B cell (primary cell): ENCODE results near the gene SKA3. TPM values are rescaled to one million over a fixed set of nuclear protein-coding genes. Genes with fewer than 3 reads are reported as not detected.

Source experiments
- ATAC-seq: fragments of 200-7000 bp; cut with Tn5 transposase; one replicate; pipeline ENCODE4 v1.10.0; 2021; ENCODE audit warnings: low read depth, mild to moderate bottlenecking, moderate number of reproducible peaks, moderate library complexity
- CTCF ChIA-PET: fragments of 350-600 bp; sonication (Branson Sonifier 250); formaldehyde crosslinking; loops from one replicate; lab custom pipeline; 2021; ENCODE audit warnings: antibody characterized with exemption, inconsistent platforms; lab: Charles Lee
- POLR2A ChIA-PET: fragments of 350-600 bp; sonication (Branson Sonifier 250); formaldehyde crosslinking; loops from one replicate; lab custom pipeline; 2021; ENCODE audit warnings: antibody characterized with exemption; lab: Charles Lee
- DNase-seq: peaks from one replicate; pipeline ENCODE4 v3.0.0; 2013
- H2AFZ ChIP-seq: 2 replicates; pipeline ENCODE4 v1.6.1; 2012; ENCODE audit warnings: mild to moderate bottlenecking, low read depth, low read length; ENCODE audit not compliant: insufficient read depth, poor library complexity, severe bottlenecking
- H3K27ac ChIP-seq, 2 donors: 1 replicate in 1 of 2; 2 replicates in 1 of 2; pipeline ENCODE4 v1.5.1; 2012 to 2013; ENCODE audit warnings: low read length in 2 of 2, mild to moderate bottlenecking in 2 of 2, moderate library complexity in 1 of 2
- H3K27me3 ChIP-seq, 4 experiments: fragments of 200-600 bp in 1 of 4; sonication (generic) in 1 of 4; replicated peaks in 1 of 4; 1 replicate in 2 of 4; 2 replicates in 2 of 4; pipeline versions ENCODE4 v1.6.1 to v1.7.0; 2013 to 2016; ENCODE audit warnings: low read length in 3 of 4, mild to moderate bottlenecking in 2 of 4, mixed read lengths in 1 of 4, moderate library complexity in 1 of 4; ENCODE audit not compliant: insufficient read depth in 4 of 4, control insufficient read depth in 3 of 4; ENCODE audit errors: control extremely low read depth in 1 of 4
- H3K36me3 ChIP-seq, 2 experiments: replicated peaks in 1 of 2; 1 replicate in 1 of 2; 2 replicates in 1 of 2; pipeline versions ENCODE4 v1.6.1 to v1.7.1; 2013; ENCODE audit warnings: low read length in 1 of 2; ENCODE audit not compliant: insufficient read depth in 2 of 2, control insufficient read depth in 1 of 2; ENCODE audit errors: control extremely low read depth in 1 of 2, extremely low read depth in 1 of 2
- H3K4me1 ChIP-seq, 2 donors: fragments of 200-600 bp in 1 of 2; sonication (generic) in 1 of 2; 1 replicate in 1 of 2; 2 replicates in 1 of 2; pipeline versions ENCODE4 v1.5.1 to v1.6.1; 2013 to 2017; ENCODE audit warnings: low read length in 2 of 2; ENCODE audit not compliant: control insufficient read depth in 2 of 2, insufficient read depth in 2 of 2
- H3K4me2 ChIP-seq: replicated peaks from 2 replicates; pipeline ENCODE3; 2012; ENCODE audit warnings: mild to moderate bottlenecking, low read depth, low read length; ENCODE audit not compliant: poor library complexity, severe bottlenecking
- H3K4me3 ChIP-seq, 5 experiments: fragments of 200-600 bp in 1 of 5; sonication (generic) in 1 of 5; 1 replicate in 3 of 5; 2 replicates in 2 of 5; pipeline versions ENCODE4 v1.5.1 to v1.7.0; 2011 to 2016; ENCODE audit warnings: low read length in 4 of 5, mild to moderate bottlenecking in 4 of 5, low read depth in 2 of 5, control low read depth in 1 of 5, moderate library complexity in 1 of 5; ENCODE audit not compliant: insufficient read depth in 1 of 5; ENCODE audit errors: control extremely low read depth in 1 of 5, extremely low read depth in 1 of 5
- H3K79me2 ChIP-seq: fragments of 200-600 bp; sonication (generic); one replicate; pipeline ENCODE4 v1.6.0; 2016; ENCODE audit warnings: low read length; ENCODE audit not compliant: control insufficient read depth, insufficient read depth
- H3K9ac ChIP-seq: fragments of 200-600 bp; sonication (generic); 2 replicates; pipeline ENCODE4 v1.6.1; 2017; ENCODE audit warnings: mild to moderate bottlenecking, low read length, moderate library complexity
- H3K9me3 ChIP-seq, 3 donors: one replicate each; pipeline versions ENCODE4 v1.6.1 to v1.7.1; 2013; ENCODE audit warnings: low read length in 2 of 3; ENCODE audit not compliant: control insufficient read depth in 2 of 3, insufficient read depth in 1 of 3; ENCODE audit errors: control extremely low read depth in 1 of 3
- H4K20me1 ChIP-seq: 2 replicates; pipeline ENCODE4 v1.6.0; 2012; ENCODE audit warnings: mild to moderate bottlenecking, low read length; ENCODE audit not compliant: insufficient read depth, control insufficient read depth, poor library complexity, severe bottlenecking
- H3K27ac Mint-ChIP-seq: one replicate; pipeline ENCODE4 v1.8.0; 2021; ENCODE audit warnings: mixed read lengths
- H3K27me3 Mint-ChIP-seq: one replicate; pipeline ENCODE4 v1.8.0; 2021; ENCODE audit warnings: mixed read lengths
- H3K4me1 Mint-ChIP-seq: one replicate; pipeline ENCODE4 v1.8.0; 2021; ENCODE audit warnings: mixed read lengths
- H3K4me3 Mint-ChIP-seq: one replicate; pipeline ENCODE4 v1.8.0; 2021; ENCODE audit warnings: mixed read lengths
- H3K9me3 Mint-ChIP-seq: one replicate; pipeline ENCODE4 v1.8.0; 2022; ENCODE audit warnings: mixed read lengths; ENCODE audit not compliant: insufficient read depth
- CTCF ChIP-seq: fragments of 200-600 bp; IDR thresholded peaks from one replicate; pipeline ENCODE4 v1.8.0; 2022; ENCODE audit warnings: antibody characterized with exemption, mild to moderate bottlenecking
- EZH2 ChIP-seq: IDR thresholded peaks from 2 replicates; pipeline ENCODE4 v1.6.1; 2012; ENCODE audit warnings: borderline replicate concordance, low read depth, mild to moderate bottlenecking, moderate library complexity, low read length; ENCODE audit not compliant: insufficient read depth, poor library complexity, severe bottlenecking
- WGBS: methylation state at CpG from one replicate; pipeline ENCODE4 v1.1.5; 2013; ENCODE audit warnings: missing lambda C conversion rate; ENCODE audit not compliant: insufficient coverage; 5-methylcytosine and 5-hydroxymethylcytosine counted together
- intact Hi-C: fragments of 100-400 bp; cut with micrococcal nuclease; formaldehyde crosslinking; loops from one replicate; pipeline ENCODE4 v1.10.0; 2022
- polyA plus RNA-seq: library from polyadenylated mRNA; depleted of rRNA; stranded (reverse); fragments of >200 nt; gene quantifications from 2 replicates; pipeline ENCODE4 v1.2.3, GENCODE V29; 2012
- total RNA-seq, 2 donors: library from RNA; stranded (reverse); fragments of 120-200 nt in 1 of 2; gene quantifications; 1 replicate in 1 of 2; 2 replicates in 1 of 2; pipeline versions ENCODE4 v1.2.3 to v1.2.4, GENCODE V29; 2013 to 2022

Gene SKA3
- total and polyA plus RNA-seq, 2 donors (not counting 1 experiment from before 2014, with no cell fraction given): 0.07 to 0.20 TPM

- Mint-ChIP-seq H3K27me3 (peaks cover 24% of the 10 kb centered on the region), H3K9me3 (no peaks in the 10 kb centered on the region), H3K4me1 (peaks cover 4% of the 10 kb centered on the region), H3K4me3 (no peak overlapping the region), H3K27ac (no peak overlapping the region)
- Histone ChIP-seq H4K20me1 (no peaks in the 10 kb centered on the region), H3K4me1 (peaks cover 3% of the 10 kb centered on the region in 2 donors), H3K27ac (no peak overlapping the region), H3K79me2 (no peaks in the 10 kb centered on the region), H3K9me3 (peaks cover 0 to 7% (median 0%) of the 10 kb centered on the region in 3 donors), H3K27me3 (peaks cover 0 to 10% (median 2%) of the 10 kb centered on the region in 4 experiments), H2AFZ (no peak overlapping the region), H3K36me3 (no peaks in the 10 kb centered on the region), H3K9ac (no peak overlapping the region), H3K4me2 (no peak overlapping the region), H3K4me3 (no peak overlapping the region)
- ChIA-PET CTCF (interaction anchor here (1.0 kb wide), 1 partner anchor 25 kb away, joined by 4 read pairs; no protein-coding TSS in a partner anchor), POLR2A (no interaction called here)
- no peak for ATAC-seq
- TF ChIP-seq CTCF: no peak
- no peak for TF ChIP-seq EZH2
- no peak for DNase-seq
- intact Hi-C loops: loop anchor here (10.0 kb wide), 1 partner anchor 360 kb away; the partner anchor contains the start of gene EEF1AKMT1
- WGBS: 96% methylated on average over 4 of the region's 5 CpGs
These were observed 41.9 kb downstream of the SKA3 start for GRCh38 chr13:21134475-21134874.

- WGBS: no CpG with 5 or more reads among the region's 3 CpGs
- POLR2A ChIA-PET: no interaction called here
These were observed 43.3 kb downstream of the SKA3 start for GRCh38 chr13:21133077-21133476.

More at GRCh38 chr13:21133077-21133476, 43.3 kb downstream of the SKA3 start:
- intact Hi-C loops: loop anchor here (10.0 kb wide), 1 partner anchor 358 kb away; the partner anchor contains the start of gene EEF1AKMT1
- Histone ChIP-seq H3K4me3 (no peak overlapping the region), H3K9ac (no peak overlapping the region), H3K79me2 (no peaks in the 10 kb centered on the region), H3K27me3 (peaks cover 0 to 10% (median 2%) of the 10 kb centered on the region in 4 experiments), H3K36me3 (no peaks in the 10 kb centered on the region), H3K9me3 (peaks cover 0 to 7% (median 0%) of the 10 kb centered on the region in 3 donors), H4K20me1 (no peaks in the 10 kb centered on the region), H2AFZ (no peak overlapping the region), H3K4me1 (no peaks in the 10 kb centered on the region), H3K4me2 (no peak overlapping the region), H3K27ac (no peak overlapping the region)
- Mint-ChIP-seq H3K4me3 (no peak overlapping the region), H3K27ac (no peak overlapping the region), H3K4me1 (no peaks in the 10 kb centered on the region), H3K27me3 (peaks cover 24% of the 10 kb centered on the region), H3K9me3 (no peaks in the 10 kb centered on the region)
- DNase-seq (no peak), ATAC-seq (no peak)
- TF ChIP-seq EZH2 (no peak), CTCF (no peak)
- CTCF ChIA-PET: interaction anchor here (0.7 kb wide), 1 partner anchor 164 kb away, joined by 3 read pairs; no protein-coding TSS in a partner anchor
